Adipocyte (in vitro differentiated cells): Measurements from ENCODE around the gene COL4A2.

Experiments
- DNase-seq: peaks from one replicate; pipeline ENCODE4 v3.0.0-alpha.2; 2015; ENCODE audit warnings: low read depth
- H3K27me3 ChIP-seq: replicated peaks from 2 replicates; pipeline ENCODE4 v1.7.0; 2013; ENCODE audit warnings: mild to moderate bottlenecking, low read length, moderate library complexity; ENCODE audit not compliant: control insufficient read depth, insufficient read depth
- H3K36me3 ChIP-seq: 2 replicates; pipeline ENCODE4 v1.7.0; 2013; ENCODE audit warnings: low read length, mild to moderate bottlenecking, moderate library complexity; ENCODE audit not compliant: control insufficient read depth, insufficient read depth, severe bottlenecking
- H3K4me1 ChIP-seq: 2 replicates; pipeline ENCODE4 v1.7.0; 2013; ENCODE audit warnings: mild to moderate bottlenecking, low read length, moderate library complexity; ENCODE audit not compliant: control insufficient read depth, insufficient read depth
- H3K4me3 ChIP-seq: 2 replicates; pipeline ENCODE4 v1.7.0; 2013; ENCODE audit warnings: mild to moderate bottlenecking, low read length, moderate library complexity
- H3K9ac ChIP-seq: 2 replicates; pipeline ENCODE4 v1.7.0; 2013; ENCODE audit warnings: mild to moderate bottlenecking, low read length, moderate library complexity
- H3K9me3 ChIP-seq: 2 replicates; pipeline ENCODE4 v1.7.0; 2013; ENCODE audit warnings: mild to moderate bottlenecking, low read length, moderate library complexity; ENCODE audit not compliant: control insufficient read depth

The COL4A2 gene

DNA sequence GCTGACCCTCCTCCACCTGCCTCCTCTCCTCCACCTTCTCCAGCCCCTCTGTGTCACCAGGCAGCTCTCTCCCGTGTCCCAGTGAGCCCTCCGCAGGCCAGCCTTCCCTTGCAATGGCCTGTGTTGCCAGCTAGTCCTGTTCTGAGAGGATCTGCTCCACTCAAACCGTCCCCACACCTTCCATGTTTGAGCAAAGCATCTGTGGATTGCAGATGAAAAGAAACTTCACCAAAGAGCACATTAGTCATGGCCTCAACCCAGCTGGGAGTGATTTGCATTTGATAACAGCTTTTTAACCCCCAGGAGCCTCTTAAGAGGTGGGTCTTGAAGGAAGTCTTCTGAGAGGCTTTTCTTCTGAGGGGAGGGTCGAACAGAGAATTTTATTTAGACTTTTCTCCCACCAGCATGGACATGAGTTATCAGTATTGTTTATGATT, 72.8 kb downstream of the COL4A2 start:
- Histone ChIP-seq H3K36me3 (peaks cover 39% of the 10 kb centered on the region), H3K9ac (no peak overlapping the region), H3K9me3 (no peaks in the 10 kb centered on the region), H3K27me3 (no peaks in the 10 kb centered on the region), H3K4me1 (peaks cover 50% of the 10 kb centered on the region), H3K4me3 (no peak overlapping the region)
- DNase-seq, result no peak

DNA sequence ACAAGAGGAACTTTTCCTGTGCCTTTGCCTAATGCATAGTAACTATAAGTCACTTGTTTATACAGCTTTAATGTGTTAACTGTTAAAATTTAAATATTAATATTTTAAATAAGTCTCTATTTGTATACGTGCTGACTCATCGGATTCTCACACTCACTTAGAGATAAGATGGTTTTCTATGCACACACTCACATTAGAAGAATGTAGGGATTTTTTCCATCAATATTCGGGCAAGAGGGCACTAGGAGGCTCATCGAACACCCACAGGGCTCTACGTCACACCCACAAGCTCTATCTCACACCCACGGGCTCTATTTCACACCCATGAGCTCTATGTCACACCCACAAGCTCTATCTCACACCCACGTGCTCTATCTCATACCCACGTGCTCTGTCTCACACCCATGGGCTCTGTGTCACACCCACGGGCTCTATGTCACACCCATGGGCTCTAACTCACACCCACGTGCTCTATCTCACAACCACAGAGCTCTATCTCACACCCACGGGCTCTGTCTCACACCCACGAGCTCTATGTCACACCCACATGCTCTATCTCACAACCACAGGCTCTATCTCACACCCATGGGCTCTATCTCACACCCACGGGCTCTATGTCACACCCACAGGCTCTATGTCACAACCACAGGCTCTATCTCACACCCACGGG, 73.4 kb downstream of the COL4A2 start:
- Histone ChIP-seq H3K36me3 (peaks cover 34% of the 10 kb centered on the region), H3K9me3 (no peaks in the 10 kb centered on the region), H3K4me3 (no peak overlapping the region), H3K4me1 (peaks cover 50% of the 10 kb centered on the region), H3K9ac (no peak overlapping the region), H3K27me3 (no peaks in the 10 kb centered on the region)
- no peak for DNase-seq

DNA sequence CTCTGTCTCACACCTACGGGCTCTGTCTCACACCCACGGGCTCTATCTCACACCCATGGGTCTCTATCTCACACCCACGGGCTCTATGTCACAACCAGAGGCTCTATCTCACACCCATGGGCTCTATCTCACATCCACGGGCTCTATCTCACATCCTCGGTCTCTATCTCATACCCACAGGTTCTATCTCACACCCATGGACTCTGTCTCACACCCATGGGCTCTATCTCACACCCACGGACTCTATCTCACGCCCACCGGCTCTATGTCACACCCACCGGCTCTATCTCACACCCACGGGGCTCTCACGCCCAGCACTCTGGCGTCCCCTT, 73.9 kb downstream of the COL4A2 start:
- no peak for DNase-seq
- H3K36me3 ChIP-seq, result peaks cover 34% of the 10 kb centered on the region
- peaks cover 50% of the 10 kb centered on the region for H3K4me1 ChIP-seq
- no peak overlapping the region for H3K9ac ChIP-seq
- H3K27me3 ChIP-seq, result no peaks in the 10 kb centered on the region
- no peak overlapping the region for H3K4me3 ChIP-seq
- H3K9me3 ChIP-seq, result no peaks in the 10 kb centered on the region

DNA sequence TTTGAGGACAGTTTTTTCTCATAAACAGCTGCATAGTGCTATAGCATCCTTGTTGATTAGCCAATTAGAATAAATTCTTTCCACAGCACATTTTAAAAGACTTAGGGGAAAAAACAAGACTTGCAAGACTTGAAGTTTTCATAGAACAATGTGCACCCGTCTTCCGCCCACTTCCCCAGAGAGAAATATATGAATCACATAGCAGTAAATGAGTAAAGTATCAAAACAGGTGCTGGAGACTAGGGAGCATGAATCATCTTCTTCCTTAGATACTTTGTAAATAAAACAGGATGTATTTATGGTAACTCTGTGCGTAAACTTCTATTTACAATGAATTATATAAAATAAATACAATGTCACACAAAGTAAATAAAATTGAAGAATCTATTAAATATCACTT, 75.1 kb downstream of the COL4A2 start:
- H3K36me3 ChIP-seq, result peaks cover 36% of the 10 kb centered on the region
- peak; percentile 52 for DNase-seq
- H3K9me3 ChIP-seq, result no peaks in the 10 kb centered on the region
- no peak overlapping the region for H3K9ac ChIP-seq
- peaks cover 39% of the 10 kb centered on the region for H3K4me1 ChIP-seq
- H3K27me3 ChIP-seq, result no peaks in the 10 kb centered on the region
- no peak overlapping the region for H3K4me3 ChIP-seq

DNA sequence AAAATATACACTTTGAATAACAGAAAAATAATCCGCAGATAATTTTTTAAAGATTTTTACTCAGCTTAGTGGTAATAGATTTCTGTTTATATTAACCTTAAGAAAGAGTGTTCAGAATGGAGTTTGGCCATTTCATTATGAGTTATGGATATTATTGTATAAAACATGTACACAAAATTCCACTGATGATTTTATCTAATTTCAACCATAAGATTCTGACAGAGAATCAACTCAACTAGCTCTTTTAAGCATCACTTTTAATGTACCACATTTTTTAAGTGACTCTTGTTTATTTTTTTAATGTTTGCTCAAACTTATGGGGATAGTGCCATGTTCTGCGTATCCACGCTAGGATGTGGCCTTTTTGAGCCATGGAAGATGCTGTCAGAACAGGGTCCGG, 75.7 kb downstream of the COL4A2 start:
- no peaks in the 10 kb centered on the region for H3K9me3 ChIP-seq
- no peak overlapping the region for H3K9ac ChIP-seq
- H3K27me3 ChIP-seq, result no peaks in the 10 kb centered on the region
- no peak overlapping the region for H3K4me3 ChIP-seq
- peaks cover 33% of the 10 kb centered on the region for H3K4me1 ChIP-seq
- no peak for DNase-seq
- H3K36me3 ChIP-seq, result peaks cover 38% of the 10 kb centered on the region

DNA sequence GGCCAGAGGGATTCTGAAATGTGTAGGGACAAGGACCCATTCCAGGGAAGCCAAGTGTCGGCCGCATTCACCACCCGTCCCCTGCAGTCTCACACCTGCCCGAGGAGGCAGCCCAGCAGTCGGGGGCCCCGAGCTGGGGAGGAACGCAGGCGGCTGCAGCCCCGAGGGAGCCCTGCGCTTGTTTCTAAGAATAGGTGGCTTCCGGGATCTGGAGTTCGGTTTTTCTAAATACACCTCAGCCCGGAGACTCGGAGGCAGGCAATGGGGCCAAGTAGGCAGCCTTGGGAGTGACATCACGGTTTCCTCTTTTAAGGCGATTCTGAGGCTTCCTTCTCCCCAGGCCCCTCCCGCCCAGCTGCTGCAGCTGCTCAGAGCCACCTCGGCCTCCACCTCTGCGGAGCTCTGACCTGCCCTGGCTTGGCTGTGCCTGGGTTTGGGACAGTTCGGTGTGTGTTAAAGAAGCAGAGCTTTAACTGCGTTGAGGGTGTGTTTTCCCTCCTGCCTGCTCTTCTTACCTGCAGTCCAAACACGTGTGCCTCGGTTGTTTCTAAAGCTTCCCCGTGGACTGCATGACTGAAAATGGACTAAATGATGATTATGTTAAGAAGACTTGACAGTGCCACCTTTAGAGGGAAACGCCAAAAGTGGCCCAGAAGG, 80.5 kb downstream of the COL4A2 start:
- H3K27me3 ChIP-seq, result no peaks in the 10 kb centered on the region
- H3K36me3 ChIP-seq, result peaks cover 56% of the 10 kb centered on the region
- no peak overlapping the region for H3K4me3 ChIP-seq
- peak; percentile 54 for DNase-seq
- no peaks in the 10 kb centered on the region for H3K9me3 ChIP-seq
- H3K4me1 ChIP-seq, result peaks cover 12% of the 10 kb centered on the region
- H3K9ac ChIP-seq, result no peak overlapping the region

DNA sequence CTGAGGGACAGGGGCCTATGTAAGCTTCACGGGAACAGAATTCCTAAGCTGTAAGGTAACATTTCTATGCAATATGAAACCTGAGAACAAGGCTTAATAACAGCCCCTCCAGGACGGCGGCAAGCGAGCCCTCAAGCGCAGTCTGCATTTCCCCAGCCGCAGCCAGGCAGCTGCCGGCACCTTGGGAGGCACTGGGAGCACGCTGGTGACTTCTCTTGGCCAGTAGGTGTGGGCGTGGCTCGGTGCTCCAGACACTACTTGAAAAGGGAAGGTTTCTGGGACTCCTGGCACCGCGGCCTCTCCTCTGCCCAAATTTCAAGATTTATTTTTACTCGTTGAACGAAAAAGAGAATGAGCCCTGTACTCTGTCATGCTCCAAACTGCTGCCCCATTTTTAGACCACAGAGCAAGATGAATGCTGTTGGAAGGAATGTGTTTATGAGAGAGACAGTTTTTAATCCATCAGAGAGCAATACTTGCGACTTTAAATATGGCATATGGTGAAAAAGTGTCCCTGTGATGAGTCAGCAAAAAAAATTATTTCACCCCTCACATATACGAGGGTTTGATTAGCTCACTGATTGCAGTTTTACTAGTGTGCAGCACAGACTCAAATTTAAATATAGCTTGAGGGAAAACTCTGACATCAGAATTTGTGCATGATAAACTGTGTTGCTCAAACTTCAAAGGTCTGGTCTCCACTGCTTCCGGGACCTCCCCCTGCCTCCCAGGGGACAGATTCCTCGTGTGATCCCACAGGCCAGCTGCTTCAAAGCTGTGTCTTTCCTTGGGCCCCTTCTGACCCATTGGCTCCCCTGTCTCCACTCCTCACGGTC, 81.2 kb downstream of the COL4A2 start:
- Histone ChIP-seq H3K4me3 (no peak overlapping the region), H3K9me3 (no peaks in the 10 kb centered on the region), H3K4me1 (peaks cover 17% of the 10 kb centered on the region), H3K27me3 (no peaks in the 10 kb centered on the region), H3K36me3 (peaks cover 56% of the 10 kb centered on the region), H3K9ac (no peak overlapping the region)
- peak; percentile 88 for DNase-seq

DNA sequence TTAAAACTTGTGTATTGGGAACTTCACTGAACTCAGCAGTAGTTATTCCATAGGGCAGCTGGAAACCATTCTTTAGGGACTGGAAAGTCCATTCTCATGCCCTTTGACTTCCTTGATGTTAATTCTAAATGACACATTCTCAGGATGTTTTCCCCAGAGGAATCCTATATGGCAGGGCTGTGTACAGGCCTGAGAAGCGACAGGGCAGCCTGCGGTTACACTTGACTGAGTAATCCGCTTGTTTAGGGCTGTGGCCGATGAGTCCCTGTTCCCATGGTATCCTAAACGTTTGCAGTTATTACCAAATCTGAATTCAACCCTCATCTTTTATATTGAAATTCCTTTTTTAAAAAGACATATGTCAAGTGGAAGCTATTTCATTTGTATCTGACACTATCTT, 83.5 kb downstream of the COL4A2 start:
- H3K9me3 ChIP-seq, result no peaks in the 10 kb centered on the region
- H3K4me3 ChIP-seq, result no peak overlapping the region
- no peaks in the 10 kb centered on the region for H3K27me3 ChIP-seq
- H3K4me1 ChIP-seq, result peaks cover 33% of the 10 kb centered on the region
- peaks cover 44% of the 10 kb centered on the region for H3K36me3 ChIP-seq
- no peak overlapping the region for H3K9ac ChIP-seq
- peak; percentile 90 for DNase-seq

DNA sequence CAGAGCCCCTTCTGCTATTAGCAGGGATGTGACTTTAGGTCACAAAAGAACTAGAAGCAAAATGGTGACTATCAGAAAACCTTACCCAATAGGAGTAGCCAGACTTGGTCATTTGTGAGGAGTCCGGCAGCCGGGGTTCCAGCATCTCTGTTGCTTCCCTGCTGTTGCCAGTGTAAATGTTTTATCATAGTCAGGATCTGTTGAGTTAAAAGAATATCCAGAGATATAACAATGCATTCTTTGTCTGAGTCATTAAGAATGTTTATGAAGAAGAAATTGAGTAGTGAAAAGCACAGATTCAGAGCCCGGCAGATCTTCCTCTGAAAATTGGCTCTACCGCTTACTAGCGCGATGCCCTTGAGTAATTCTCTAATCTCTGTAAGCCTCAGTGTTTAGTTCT, 84.2 kb downstream of the COL4A2 start:
- peaks cover 40% of the 10 kb centered on the region for H3K4me1 ChIP-seq
- H3K36me3 ChIP-seq, result peaks cover 42% of the 10 kb centered on the region
- H3K9ac ChIP-seq, result no peak overlapping the region
- DNase-seq, result peak; percentile 59
- H3K9me3 ChIP-seq, result no peaks in the 10 kb centered on the region
- no peak overlapping the region for H3K4me3 ChIP-seq
- H3K27me3 ChIP-seq, result no peaks in the 10 kb centered on the region

DNA sequence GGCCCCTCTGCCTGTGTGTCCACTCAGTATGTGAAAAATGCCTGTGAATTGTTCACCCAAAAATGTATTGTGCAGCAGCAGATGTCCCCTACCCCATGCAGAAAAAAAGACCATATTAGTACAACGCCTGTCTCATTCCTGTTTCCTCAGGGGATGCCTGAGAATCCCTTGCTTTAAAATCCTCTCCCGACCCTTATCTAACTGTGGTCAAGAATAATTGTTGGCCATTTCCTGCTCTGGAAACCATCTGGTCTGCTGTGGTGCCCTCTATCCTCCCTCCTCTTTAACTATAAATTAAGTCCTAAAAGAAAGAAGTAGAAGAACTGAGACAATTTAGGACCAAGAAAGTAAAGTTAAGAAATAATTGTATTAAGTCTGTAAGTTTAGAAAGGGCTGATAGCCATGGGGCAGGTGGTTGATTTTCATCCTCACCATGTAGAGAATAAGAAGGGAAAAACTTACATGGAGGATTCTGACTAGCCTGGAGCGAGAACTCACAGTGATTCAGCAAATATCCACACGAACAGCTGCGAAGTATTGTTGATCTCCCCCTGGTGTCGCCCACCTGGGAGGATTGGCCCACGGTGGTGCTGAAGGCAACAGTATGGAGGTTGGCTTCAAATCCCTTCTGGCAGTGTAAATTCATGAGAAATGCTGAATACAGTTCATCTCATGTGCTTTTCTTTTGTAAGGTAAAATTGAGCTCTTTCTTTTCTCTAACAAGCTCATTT, 85.6 kb downstream of the COL4A2 start:
- Histone ChIP-seq H3K4me3 (no peak overlapping the region), H3K4me1 (peaks cover 54% of the 10 kb centered on the region), H3K27me3 (no peaks in the 10 kb centered on the region), H3K36me3 (peaks cover 37% of the 10 kb centered on the region), H3K9me3 (no peaks in the 10 kb centered on the region), H3K9ac (no peak overlapping the region)
- peak; percentile 58 for DNase-seq

DNA sequence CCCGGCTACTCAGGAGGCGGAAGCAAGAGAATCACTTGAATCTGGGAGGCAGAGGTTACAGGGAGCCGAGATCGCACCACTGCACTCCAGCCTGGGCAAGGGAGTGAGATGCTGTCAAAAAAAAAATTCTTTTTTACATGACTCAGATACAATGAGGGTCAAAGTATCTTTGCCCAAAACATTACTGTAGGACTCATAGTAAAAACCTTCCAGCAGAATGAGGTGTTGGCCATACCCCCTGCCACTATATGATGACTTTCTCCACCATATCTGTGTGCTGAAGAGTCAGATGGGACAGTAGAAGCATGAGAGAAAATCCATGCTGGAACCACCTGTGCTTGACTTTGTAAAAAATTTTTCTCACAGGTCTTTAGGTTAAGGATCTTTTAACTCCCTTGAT, 86.7 kb downstream of the COL4A2 start:
- Histone ChIP-seq H3K27me3 (no peaks in the 10 kb centered on the region), H3K4me1 (peaks cover 56% of the 10 kb centered on the region), H3K4me3 (no peak overlapping the region), H3K9me3 (no peaks in the 10 kb centered on the region), H3K36me3 (peaks cover 31% of the 10 kb centered on the region), H3K9ac (no peak overlapping the region)
- no peak for DNase-seq
